Trophoblast cell (in vitro differentiated cells and primary cell): Measurements from ENCODE around the gene PDHX.

ENCODE experiments used
- DNase-seq, 2 donors: peaks; one replicate each; pipeline ENCODE4 v3.0.0-alpha.2; 2016
- H2AFZ ChIP-seq: 2 replicates; pipeline ENCODE4 v1.6.1; 2013; ENCODE audit warnings: low read length, moderate library complexity, mild to moderate bottlenecking; ENCODE audit not compliant: insufficient read depth, poor library complexity
- H2AK5ac ChIP-seq: 2 replicates; pipeline ENCODE4 v1.6.1; 2013; ENCODE audit warnings: mild to moderate bottlenecking, low read length
- H2BK120ac ChIP-seq: 2 replicates; pipeline ENCODE4 v1.6.1; 2013; ENCODE audit warnings: low read length, mild to moderate bottlenecking, moderate library complexity; ENCODE audit not compliant: insufficient read depth, poor library complexity
- H2BK12ac ChIP-seq: 2 replicates; pipeline ENCODE4 v1.6.1; 2013; ENCODE audit warnings: mild to moderate bottlenecking, low read length, moderate library complexity
- H2BK5ac ChIP-seq: 2 replicates; pipeline ENCODE4 v1.6.1; 2013; ENCODE audit warnings: low read length, low read depth, moderate library complexity, mild to moderate bottlenecking; ENCODE audit not compliant: poor library complexity
- H3K14ac ChIP-seq: 2 replicates; pipeline ENCODE4 v1.6.1; 2013; ENCODE audit warnings: mild to moderate bottlenecking, low read length
- H3K18ac ChIP-seq: 2 replicates; pipeline ENCODE4 v1.6.1; 2013; ENCODE audit warnings: mild to moderate bottlenecking, low read length
- H3K23ac ChIP-seq: 2 replicates; pipeline ENCODE4 v1.6.1; 2013; ENCODE audit warnings: low read length
- H3K27ac ChIP-seq: 2 replicates; pipeline ENCODE4 v1.5.1; 2013; ENCODE audit warnings: low read depth, mild to moderate bottlenecking, inconsistent platforms, low read length, moderate library complexity
- H3K27me3 ChIP-seq: 2 replicates; pipeline ENCODE4 v1.6.1; 2013; ENCODE audit warnings: inconsistent platforms, mild to moderate bottlenecking, low read length, moderate library complexity; ENCODE audit not compliant: insufficient read depth
- H3K36me3 ChIP-seq, 2 experiments: 1 replicate in 1 of 2; 2 replicates in 1 of 2; pipeline ENCODE4 v1.6.1; 2013; ENCODE audit warnings: low read length in 2 of 2, mild to moderate bottlenecking in 2 of 2, moderate library complexity in 1 of 2; ENCODE audit not compliant: insufficient read depth in 2 of 2, control insufficient read depth in 1 of 2
- H3K4ac ChIP-seq: 2 replicates; pipeline ENCODE4 v1.6.1; 2013; ENCODE audit warnings: low read depth, mild to moderate bottlenecking, low read length, moderate library complexity
- H3K4me1 ChIP-seq, 2 experiments: 1 replicate in 1 of 2; 2 replicates in 1 of 2; pipeline ENCODE4 v1.6.1; 2013; ENCODE audit warnings: low read length in 2 of 2, mild to moderate bottlenecking in 2 of 2, moderate library complexity in 1 of 2; ENCODE audit not compliant: insufficient read depth in 2 of 2, control insufficient read depth in 1 of 2
- H3K4me2 ChIP-seq: 2 replicates; pipeline ENCODE4 v1.6.1; 2013; ENCODE audit warnings: inconsistent platforms, mild to moderate bottlenecking, low read length, moderate library complexity
- H3K4me3 ChIP-seq: 2 replicates; pipeline ENCODE4 v1.5.1; 2013; ENCODE audit warnings: mild to moderate bottlenecking, low read depth, low read length, inconsistent platforms
- H3K79me1 ChIP-seq: one replicate; pipeline ENCODE4 v1.6.1; 2013; ENCODE audit warnings: low read length
- H3K79me2 ChIP-seq: 2 replicates; pipeline ENCODE4 v1.6.1; 2013; ENCODE audit warnings: low read length, mild to moderate bottlenecking; ENCODE audit not compliant: control insufficient read depth, insufficient read depth, poor library complexity
- H3K9ac ChIP-seq: 2 replicates; pipeline ENCODE4 v1.6.1; 2013; ENCODE audit warnings: mild to moderate bottlenecking, low read length
- H3K9me3 ChIP-seq: 2 replicates; pipeline ENCODE4 v1.6.1; 2013; ENCODE audit warnings: low read depth, mild to moderate bottlenecking, control low read depth, inconsistent platforms, low read length; ENCODE audit not compliant: insufficient read depth
- H4K12ac ChIP-seq: 2 replicates; pipeline ENCODE4 v1.6.1; 2013; ENCODE audit warnings: low read depth, mild to moderate bottlenecking, low read length, moderate library complexity
- H4K8ac ChIP-seq: 2 replicates; pipeline ENCODE4 v1.6.1; 2013; ENCODE audit warnings: low read depth, mild to moderate bottlenecking, low read length, moderate library complexity
- H4K91ac ChIP-seq: one replicate; pipeline ENCODE4 v1.6.1; 2013; ENCODE audit warnings: low read depth, mild to moderate bottlenecking, low read length, moderate library complexity
- WGBS: extraction: QIAGEN DNeasy Blood & Tissue Kit; methylation state at CpG from one replicate; pipeline ENCODE4 v1.1.7; 2013; ENCODE audit warnings: missing lambda C conversion rate; ENCODE audit not compliant: insufficient read length, insufficient coverage; ENCODE audit errors: extremely low coverage; 5-methylcytosine and 5-hydroxymethylcytosine counted together

The PDHX gene

DNA sequence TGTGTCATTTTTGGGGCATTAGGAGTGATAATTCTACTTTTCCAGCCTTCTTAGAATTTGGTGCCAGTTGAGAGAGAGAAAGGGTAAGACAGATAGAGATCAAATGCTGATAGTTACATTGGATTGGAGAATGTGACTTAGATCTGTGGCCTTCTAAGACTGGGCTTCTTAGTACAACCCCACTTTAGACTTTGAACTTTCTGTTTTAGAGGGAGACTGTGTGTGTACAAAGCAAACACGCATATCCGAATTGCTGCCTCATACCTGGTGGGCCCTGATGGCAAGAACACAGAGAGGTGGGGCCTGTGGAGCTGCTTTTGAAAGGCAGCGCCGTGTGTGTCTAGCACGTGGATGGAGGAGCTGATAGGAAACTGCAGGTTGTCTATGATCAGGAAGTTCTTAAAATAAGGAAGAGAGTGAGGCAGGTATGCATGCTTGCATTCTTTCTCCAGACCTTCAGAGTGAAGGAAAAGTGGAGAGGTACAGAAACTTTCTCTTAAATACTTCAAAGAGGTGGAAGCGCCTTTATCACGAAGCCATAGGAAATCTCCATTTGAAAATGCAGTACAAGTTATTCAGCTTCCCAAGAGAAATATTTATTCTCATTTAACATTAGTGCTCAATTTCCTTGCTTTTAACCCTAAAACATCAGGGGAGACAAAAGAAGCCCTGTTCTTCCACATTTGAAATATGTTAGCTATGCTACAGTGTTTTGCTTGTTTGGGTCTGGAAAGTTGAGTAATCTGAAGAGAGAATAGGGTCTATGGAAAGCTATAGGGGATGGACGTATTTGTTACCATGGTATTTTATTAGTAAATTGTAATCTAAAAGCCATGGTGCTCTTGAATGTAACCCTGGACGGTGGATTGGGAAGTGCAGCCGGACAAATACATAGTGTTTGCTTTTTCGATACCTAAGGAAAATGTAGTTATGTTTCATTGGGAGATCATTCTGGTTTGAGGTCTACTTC is 13.7 kb downstream of the PDHX start:
- no peak overlapping the region for H3K4me3 ChIP-seq
- WGBS = no CpG with 5 or more reads among the region's 11 CpGs

DNA sequence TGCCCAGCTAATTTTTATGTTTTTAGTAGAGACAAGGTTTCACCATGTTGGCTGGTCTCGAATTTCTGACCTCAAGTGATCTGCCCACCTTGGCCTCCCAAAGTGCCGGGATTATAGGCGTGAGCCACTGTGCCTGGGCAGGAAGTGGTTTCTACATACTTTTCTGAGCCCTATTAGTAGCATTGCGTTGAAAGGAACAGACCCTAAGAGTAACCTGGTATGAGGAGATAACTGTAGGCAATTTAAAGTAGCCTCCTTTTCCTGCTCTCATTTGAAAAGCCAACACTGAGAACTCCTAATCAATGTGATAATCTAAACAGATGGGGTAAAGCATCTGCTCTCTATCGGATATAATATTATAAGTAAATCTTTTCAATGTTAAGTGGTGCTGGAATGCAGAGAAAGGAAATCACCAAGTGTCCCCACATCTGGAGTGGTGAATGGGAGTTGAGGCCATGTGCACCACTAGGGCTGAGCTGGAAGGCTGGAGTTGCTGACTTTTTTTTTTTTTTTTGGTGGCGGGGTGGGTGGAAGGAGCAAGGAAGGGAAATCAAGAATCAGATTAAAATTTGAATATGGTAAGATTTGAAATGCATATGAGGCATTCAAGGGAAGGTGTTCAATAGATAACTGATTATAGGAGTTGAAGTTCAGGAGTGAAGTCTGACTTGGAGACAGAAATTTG is 20.7 kb downstream of the PDHX start:
- H3K4me3 ChIP-seq = no peak overlapping the region
- no peak overlapping the region for H2BK5ac ChIP-seq
- no peak overlapping the region for H2BK12ac ChIP-seq
- no peaks in the 10 kb centered on the region for H3K79me1 ChIP-seq
- H3K36me3 ChIP-seq = peaks cover 0 to 1% of the 10 kb centered on the region in 2 experiments
- H3K9ac ChIP-seq = no peak overlapping the region
- no peaks in the 10 kb centered on the region for H3K27me3 ChIP-seq
- no peak overlapping the region for H3K27ac ChIP-seq
- no peak overlapping the region for H4K8ac ChIP-seq
- H3K4me2 ChIP-seq = no peak overlapping the region
- H3K23ac ChIP-seq = no peak overlapping the region
- WGBS = no CpG with 5 or more reads among the region's 6 CpGs
- no peak overlapping the region for H4K12ac ChIP-seq
- H3K9me3 ChIP-seq = no peaks in the 10 kb centered on the region
- H3K14ac ChIP-seq = no peak overlapping the region
- no peak for DNase-seq
- no peak overlapping the region for H2AK5ac ChIP-seq
- no peak overlapping the region for H3K18ac ChIP-seq
- H3K4ac ChIP-seq = no peak overlapping the region
- no peak overlapping the region for H2AFZ ChIP-seq
- peaks cover 1 to 5% of the 10 kb centered on the region in 2 experiments for H3K4me1 ChIP-seq
- no peak overlapping the region for H4K91ac ChIP-seq
- H2BK120ac ChIP-seq = no peak overlapping the region
- no peaks in the 10 kb centered on the region for H3K79me2 ChIP-seq

More for the DNA sequence above, 13.7 kb downstream of the PDHX start:
- Histone ChIP-seq H2BK5ac (no peak overlapping the region), H3K36me3 (peaks cover 0 to 1% of the 10 kb centered on the region in 2 experiments), H4K12ac (no peak overlapping the region), H3K18ac (no peak overlapping the region), H4K8ac (no peak overlapping the region), H2AFZ (no peak overlapping the region), H2BK12ac (no peak overlapping the region), H3K4me2 (no peak overlapping the region), H3K9me3 (no peaks in the 10 kb centered on the region), H2BK120ac (no peak overlapping the region), H3K9ac (no peak overlapping the region), H3K4me1 (peaks cover 0 to 3% of the 10 kb centered on the region in 2 experiments), H3K4ac (no peak overlapping the region), H3K79me1 (no peaks in the 10 kb centered on the region), H2AK5ac (no peak overlapping the region), H3K27me3 (no peaks in the 10 kb centered on the region), H3K14ac (no peak overlapping the region), H3K27ac (no peak overlapping the region), H3K23ac (no peak overlapping the region), H4K91ac (no peak overlapping the region), H3K79me2 (no peaks in the 10 kb centered on the region)
- DNase-seq = peak in 1 of 2 donors; percentile 36

DNA sequence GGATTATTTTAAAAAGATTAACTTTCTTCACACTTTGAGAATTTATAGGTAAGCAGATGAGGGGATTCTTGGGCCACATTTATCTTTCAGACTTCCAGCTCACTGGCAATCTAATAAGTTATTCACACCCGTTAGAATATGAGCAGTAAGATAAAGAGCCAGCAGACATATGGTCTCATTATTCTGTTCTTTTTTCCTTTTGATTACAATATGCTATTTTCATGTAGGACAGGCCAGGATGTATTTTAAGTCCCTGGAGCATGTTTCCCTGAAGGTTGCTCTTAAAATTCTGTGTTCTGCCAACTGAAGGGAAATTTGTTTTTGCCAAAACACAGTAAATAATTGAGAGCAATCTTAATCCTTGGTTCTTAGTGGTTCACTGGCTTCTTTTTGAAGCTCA is 22.2 kb downstream of the PDHX start:
- no peak overlapping the region for H4K12ac ChIP-seq
- H3K79me1 ChIP-seq = no peaks in the 10 kb centered on the region
- H4K8ac ChIP-seq = no peak overlapping the region
- no peaks in the 10 kb centered on the region for H3K79me2 ChIP-seq
- no peak overlapping the region for H3K4ac ChIP-seq
- no peak overlapping the region for H3K14ac ChIP-seq
- no CpG with 5 or more reads among the region's 1 CpG for WGBS
- H3K4me2 ChIP-seq = no peak overlapping the region
- H3K9me3 ChIP-seq = no peaks in the 10 kb centered on the region
- H2BK5ac ChIP-seq = no peak overlapping the region
- H3K27me3 ChIP-seq = no peaks in the 10 kb centered on the region
- no peaks in the 10 kb centered on the region for H3K36me3 ChIP-seq
- H2BK12ac ChIP-seq = no peak overlapping the region
- no peak overlapping the region for H3K4me3 ChIP-seq
- no peak for DNase-seq
- no peak overlapping the region for H3K18ac ChIP-seq
- no peak overlapping the region for H2AFZ ChIP-seq
- no peak overlapping the region for H3K9ac ChIP-seq
- no peak overlapping the region for H3K23ac ChIP-seq
- H3K4me1 ChIP-seq = peaks cover 2 to 5% of the 10 kb centered on the region in 2 experiments
- H2AK5ac ChIP-seq = no peak overlapping the region
- no peak overlapping the region for H2BK120ac ChIP-seq
- no peak overlapping the region for H4K91ac ChIP-seq
- no peak overlapping the region for H3K27ac ChIP-seq

DNA sequence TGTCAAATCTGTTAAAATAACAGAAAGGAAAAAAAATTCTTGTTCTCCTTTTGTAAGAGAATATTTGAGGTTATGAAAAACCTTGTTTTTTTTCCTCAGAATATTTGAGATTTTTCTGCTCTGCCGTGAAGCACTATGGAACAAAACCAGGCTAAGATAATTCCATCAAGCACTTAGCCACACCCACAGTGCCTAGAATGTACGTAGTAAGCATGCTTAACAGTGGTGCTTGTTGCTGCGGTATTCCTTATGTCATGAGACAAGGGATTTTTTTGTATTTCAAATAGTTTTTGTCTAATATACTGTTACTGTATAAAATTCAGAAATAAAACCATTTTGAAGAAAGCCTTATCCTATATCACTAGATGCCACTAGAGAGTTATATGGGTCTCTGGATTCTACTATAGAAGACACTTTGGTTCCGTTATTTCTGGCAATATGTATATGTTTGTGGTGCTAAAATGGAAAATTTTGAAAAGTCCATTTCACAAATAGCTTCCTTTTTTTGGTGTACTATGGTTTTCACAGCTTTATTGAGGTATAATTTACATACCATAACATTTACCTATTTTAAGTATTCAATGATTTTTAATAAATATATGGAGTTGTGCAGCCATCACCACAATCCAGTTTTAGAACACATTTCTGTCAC is 23.7 kb downstream of the PDHX start:
- no peak overlapping the region for H3K9ac ChIP-seq
- no CpG with 5 or more reads among the region's 4 CpGs for WGBS
- H3K4me1 ChIP-seq = peaks cover 3 to 7% of the 10 kb centered on the region in 2 experiments
- no peak overlapping the region for H2AK5ac ChIP-seq
- no peak overlapping the region for H3K4me3 ChIP-seq
- no peak overlapping the region for H4K91ac ChIP-seq
- peak; percentile 17 to 45 for DNase-seq
- no peak overlapping the region for H3K14ac ChIP-seq
- H3K79me2 ChIP-seq = no peaks in the 10 kb centered on the region
- no peak overlapping the region for H3K4ac ChIP-seq
- no peaks in the 10 kb centered on the region for H3K36me3 ChIP-seq
- no peak overlapping the region for H4K8ac ChIP-seq
- H2BK120ac ChIP-seq = no peak overlapping the region
- no peak overlapping the region for H2BK12ac ChIP-seq
- no peak overlapping the region for H3K18ac ChIP-seq
- H3K4me2 ChIP-seq = no peak overlapping the region
- no peaks in the 10 kb centered on the region for H3K79me1 ChIP-seq
- no peak overlapping the region for H3K27ac ChIP-seq
- H3K27me3 ChIP-seq = no peaks in the 10 kb centered on the region
- H3K23ac ChIP-seq = no peak overlapping the region
- H4K12ac ChIP-seq = no peak overlapping the region
- H2AFZ ChIP-seq = no peak overlapping the region
- no peak overlapping the region for H2BK5ac ChIP-seq
- H3K9me3 ChIP-seq = no peaks in the 10 kb centered on the region
